HG03439 (cell line): Measurements from ENCODE around the gene LYRM4.

Source experiments
- ATAC-seq: cut with Tn5 transposase; IDR thresholded peaks from one replicate; pipeline ENCODE4 v1.9.1; 2021; ENCODE audit warnings: mild to moderate bottlenecking, moderate library complexity; ENCODE audit not compliant: unreplicated experiment

Gene LYRM4

GRCh38 chr6:5150551-5151075, 110.1 kb downstream of the LYRM4 start:
- ATAC-seq, result no peak

GRCh38 chr6:5149891-5150290, 110.9 kb downstream of the LYRM4 start:
- ATAC-seq, result no peak

- ATAC-seq, result no peak
Measured at GRCh38 chr6:5149159-5149704, 111.5 kb downstream of the LYRM4 start.

GRCh38 chr6:5146398-5146797, 114.4 kb downstream of the LYRM4 start:
- ATAC-seq, result no peak

GRCh38 chr6:5143634-5144311, 117.0 kb downstream of the LYRM4 start:
- no peak for ATAC-seq

GRCh38 chr6:5142915-5143314, 117.8 kb downstream of the LYRM4 start:
- ATAC-seq, result no peak

- no peak for ATAC-seq
Measured at GRCh38 chr6:5142131-5142530, 118.6 kb downstream of the LYRM4 start.

GRCh38 chr6:5141046-5141445, 119.7 kb downstream of the LYRM4 start:
- no peak for ATAC-seq

GRCh38 chr6:5139828-5140771, 120.7 kb downstream of the LYRM4 start:
- no peak for ATAC-seq

GRCh38 chr6:5138995-5139827, 121.5 kb downstream of the LYRM4 start:
- ATAC-seq, result no peak

- no peak for ATAC-seq
Measured at GRCh38 chr6:5136851-5137250, 123.9 kb downstream of the LYRM4 start.

- peak; percentile 57 for ATAC-seq
Measured at GRCh38 chr6:5135788-5136376, 124.9 kb downstream of the LYRM4 start.

GRCh38 chr6:5133943-5134342, 126.8 kb downstream of the LYRM4 start:
- ATAC-seq, result no peak

GRCh38 chr6:5132731-5133130, 128.0 kb downstream of the LYRM4 start:
- peak; percentile 50 for ATAC-seq

GRCh38 chr6:5130135-5130866, 130.4 kb downstream of the LYRM4 start:
- no peak for ATAC-seq

- ATAC-seq, result no peak
Measured at GRCh38 chr6:5128351-5128750, 132.4 kb downstream of the LYRM4 start.

- no peak for ATAC-seq
Measured at GRCh38 chr6:5127106-5127687, 133.6 kb downstream of the LYRM4 start.

GRCh38 chr6:5126214-5126613, 134.5 kb downstream of the LYRM4 start:
- ATAC-seq, result no peak
